Activated T-cell treated with anti-CD3 and anti-CD28 coated beads for 48 hours (primary cell): ENCODE results near the gene HOXC10.

Experiments used
- DNase-seq: peaks from one replicate; pipeline ENCODE4 v3.0.0-alpha.2; 2020; ENCODE audit warnings: low read depth

HOXC10 gene

GRCh38 chr12:53965281-53966084 lies 19.5 kb upstream of the HOXC10 start:
- DNase-seq, result no peak

- DNase-seq, result no peak
Observed at GRCh38 chr12:53966085-53966384, 18.9 kb upstream of the HOXC10 start.

GRCh38 chr12:53966385-53967133 lies 18.4 kb upstream of the HOXC10 start:
- no peak for DNase-seq

GRCh38 chr12:53967421-53967925 lies 17.5 kb upstream of the HOXC10 start:
- no peak for DNase-seq

- no peak for DNase-seq
Observed at GRCh38 chr12:53968214-53969127, 16.5 kb upstream of the HOXC10 start.

- no peak for DNase-seq
Observed at GRCh38 chr12:53969588-53970259, 15.2 kb upstream of the HOXC10 start.

GRCh38 chr12:53970451-53970850 lies 14.5 kb upstream of the HOXC10 start:
- DNase-seq, result no peak

- no peak for DNase-seq
Observed at GRCh38 chr12:53971129-53971528, 13.8 kb upstream of the HOXC10 start.

GRCh38 chr12:53971686-53972085 lies 13.3 kb upstream of the HOXC10 start:
- no peak for DNase-seq

GRCh38 chr12:53972152-53972702 lies 12.7 kb upstream of the HOXC10 start:
- DNase-seq, result no peak

- no peak for DNase-seq
Observed at GRCh38 chr12:53972722-53973235, 12.2 kb upstream of the HOXC10 start, which contains the start of gene HOXC11. TSS of gene HOXC11 (plus strand) at chr12:53973126. CDS start at chr12:53973242, 116 bp downstream.

- no peak for DNase-seq
Observed at GRCh38 chr12:53973236-53974042, 11.5 kb upstream of the HOXC10 start.

GRCh38 chr12:53974084-53975063 lies 10.6 kb upstream of the HOXC10 start, which contains the start of gene HOTAIR:
TSS of gene HOTAIR (minus strand) at chr12:53974954.
- no peak for DNase-seq

GRCh38 chr12:53975064-53975471 lies 9.9 kb upstream of the HOXC10 start:
- no peak for DNase-seq

GRCh38 chr12:53975479-53976152 lies 9.3 kb upstream of the HOXC10 start:
- DNase-seq, result no peak

GRCh38 chr12:53976172-53976822 lies 8.6 kb upstream of the HOXC10 start:
- no peak for DNase-seq

- no peak for DNase-seq
Observed at GRCh38 chr12:53976823-53977595, 7.9 kb upstream of the HOXC10 start.
